ENCODE results near the gene ARHGAP9.

The ARHGAP9 gene

GRCh38 chr12:57477710-57478681, 1.7 kb downstream of the ARHGAP9 start:
- Histone ChIP-seq H3K27me3 (replicated peaks; ENCODE audit: insufficient read depth, low read length) (no peaks in the 10 kb centered on the region), H3K4me3 (ENCODE audit: low read length) (no peak overlapping the region), H2AFZ (ENCODE audit: low read length) (0 out of 2 replicates have a peak overlapping the region, but pooled peaks have one; percentile 19), H3K9me2 (replicated peaks; ENCODE audit: insufficient read depth, low read length) (no peaks in the 10 kb centered on the region), H3K27ac (ENCODE audit: low read length) (no peak overlapping the region), H3K9ac (ENCODE audit: low read length) (no peak overlapping the region), H3K79me2 (ENCODE audit: low read length) (no peaks in the 10 kb centered on the region), H4K20me1 (ENCODE audit: insufficient read depth, low read length) (no peaks in the 10 kb centered on the region), H3F3A (ENCODE audit: insufficient read depth, low read length) (no peaks in the 10 kb centered on the region), H3K9me3 (replicated peaks; ENCODE audit: insufficient read depth, low read length) (no peaks in the 10 kb centered on the region), H3K4me2 (ENCODE audit: low read depth, low read length) (no peak overlapping the region), H3K4me1 (ENCODE audit: low read length) (peaks cover 8% of the 10 kb centered on the region; the same call in 1 of the 2 replicates), H3K36me3 (replicated peaks; ENCODE audit: insufficient read depth, low read length) (no peaks in the 10 kb centered on the region)
- TF ChIP-seq EZH2phosphoT487 (IDR thresholded peaks at IDR 0.05; ENCODE audit: low read length) (no peak), EZH2 (optimal IDR thresholded peaks at IDR 0.05; ENCODE audit: low read depth, low read length) (no peak), CTCF (IDR thresholded peaks at IDR 0.05; ENCODE audit: low read length) (no peak)
- DNase-seq: no peak

DNA sequence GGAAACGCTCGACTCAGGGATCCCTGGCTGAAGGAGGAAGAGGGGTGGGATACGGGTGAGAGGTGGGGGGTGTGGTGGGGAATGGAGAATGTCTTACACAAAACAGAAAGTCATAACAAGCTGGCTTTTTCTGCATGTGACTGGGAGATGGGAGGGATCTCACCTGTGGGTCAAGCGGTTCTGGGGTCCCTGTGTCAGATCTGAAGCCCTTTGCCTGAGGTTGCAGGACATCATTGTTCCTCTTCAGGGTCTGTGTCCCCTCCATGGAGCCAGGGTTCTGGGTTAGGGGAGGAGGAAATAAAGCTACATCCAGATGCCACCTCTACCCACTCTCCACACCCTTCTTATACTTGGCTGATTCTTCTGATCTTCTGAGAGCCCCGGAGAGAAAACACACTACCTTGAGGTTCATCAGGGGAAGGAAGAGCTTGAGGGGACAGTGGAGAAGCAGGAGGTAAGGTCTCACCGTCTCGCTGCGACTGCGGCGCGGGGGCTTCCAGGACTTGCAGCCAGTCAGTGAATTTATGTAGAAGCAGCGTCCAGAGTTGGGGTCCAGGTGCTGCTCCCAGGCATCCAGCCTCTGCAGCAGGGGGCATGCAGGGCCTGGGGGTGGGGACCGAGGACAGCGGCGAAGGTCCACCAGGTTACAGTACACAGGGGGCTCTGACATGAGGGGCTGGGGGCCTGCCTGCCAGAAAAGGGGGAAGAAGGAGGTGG, 2.5 kb downstream of the ARHGAP9 start:
- Histone ChIP-seq H3K79me2 (ENCODE audit: low read length) (no peaks in the 10 kb centered on the region), H3F3A (ENCODE audit: insufficient read depth, low read length) (no peaks in the 10 kb centered on the region), H3K27me3 (replicated peaks; ENCODE audit: insufficient read depth, low read length) (no peaks in the 10 kb centered on the region), H3K9me3 (replicated peaks; ENCODE audit: insufficient read depth, low read length) (no peaks in the 10 kb centered on the region), H3K4me1 (ENCODE audit: low read length) (peaks cover 8% of the 10 kb centered on the region; the same call in 1 of the 2 replicates), H4K20me1 (ENCODE audit: insufficient read depth, low read length) (no peaks in the 10 kb centered on the region), H3K36me3 (replicated peaks; ENCODE audit: insufficient read depth, low read length) (no peaks in the 10 kb centered on the region), H3K4me2 (ENCODE audit: low read depth, low read length) (no peak overlapping the region), H2AFZ (ENCODE audit: low read length) (no peak overlapping the region), H3K9me2 (replicated peaks; ENCODE audit: insufficient read depth, low read length) (no peaks in the 10 kb centered on the region), H3K9ac (ENCODE audit: low read length) (no peak overlapping the region), H3K27ac (ENCODE audit: low read length) (no peak overlapping the region), H3K4me3 (ENCODE audit: low read length) (no peak overlapping the region)
- DNase-seq: no peak
- TF ChIP-seq EZH2phosphoT487 (IDR thresholded peaks at IDR 0.05; ENCODE audit: low read length) (no peak), EZH2 (optimal IDR thresholded peaks at IDR 0.05; ENCODE audit: low read depth, low read length) (no peak), CTCF (IDR thresholded peaks at IDR 0.05; ENCODE audit: low read length) (no peak)

DNA sequence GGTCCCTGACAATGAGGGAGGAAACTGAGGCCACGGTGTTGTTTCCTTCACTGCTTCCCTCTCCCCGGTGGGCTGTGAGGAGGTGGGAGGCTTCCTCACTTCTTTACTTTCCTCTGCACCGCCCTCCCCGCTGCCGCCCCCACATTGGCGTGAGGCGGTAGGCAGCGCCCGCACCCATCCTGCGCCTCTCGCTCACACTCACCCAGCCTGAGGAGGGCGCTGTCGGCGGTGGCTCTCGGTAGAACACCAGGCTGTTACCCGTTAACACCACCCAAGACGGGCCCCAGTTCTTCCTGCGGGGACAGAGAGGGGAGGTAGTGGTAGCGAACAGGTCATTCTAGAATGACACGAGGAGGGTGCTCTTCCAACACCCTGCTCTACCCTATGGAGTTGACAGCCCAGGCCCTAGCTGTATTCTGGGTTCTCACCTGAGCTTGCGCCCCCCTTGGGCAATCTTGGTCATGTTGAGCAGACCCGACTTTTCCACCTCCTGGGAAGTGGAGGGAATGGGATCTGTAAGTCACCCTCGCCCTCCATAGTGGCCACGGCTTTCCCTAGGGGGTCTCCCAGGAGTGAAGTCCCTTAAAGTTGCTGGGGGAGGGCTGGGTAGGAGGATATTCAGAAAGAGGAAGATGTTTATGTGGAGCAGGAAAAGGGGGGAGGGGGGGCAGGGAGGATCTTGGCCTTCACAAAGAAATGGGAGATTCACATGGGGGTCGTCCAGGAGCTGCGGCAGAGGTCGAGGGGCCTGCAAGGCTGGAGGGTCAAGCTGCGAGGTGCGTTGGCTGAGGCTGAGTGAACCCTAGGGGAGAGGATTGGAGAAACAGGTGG, 3.3 kb downstream of the ARHGAP9 start:
- Histone ChIP-seq H2AFZ (ENCODE audit: low read length) (no peak overlapping the region), H3K4me1 (ENCODE audit: low read length) (peaks cover 8% of the 10 kb centered on the region; the same call in 1 of the 2 replicates), H3F3A (ENCODE audit: insufficient read depth, low read length) (no peaks in the 10 kb centered on the region), H3K9me3 (replicated peaks; ENCODE audit: insufficient read depth, low read length) (no peaks in the 10 kb centered on the region), H3K27me3 (replicated peaks; ENCODE audit: insufficient read depth, low read length) (no peaks in the 10 kb centered on the region), H3K4me2 (ENCODE audit: low read depth, low read length) (no peak overlapping the region), H3K9ac (ENCODE audit: low read length) (no peak overlapping the region), H3K79me2 (ENCODE audit: low read length) (no peaks in the 10 kb centered on the region), H4K20me1 (ENCODE audit: insufficient read depth, low read length) (no peaks in the 10 kb centered on the region), H3K36me3 (replicated peaks; ENCODE audit: insufficient read depth, low read length) (no peaks in the 10 kb centered on the region), H3K27ac (ENCODE audit: low read length) (no peak overlapping the region), H3K4me3 (ENCODE audit: low read length) (no peak overlapping the region), H3K9me2 (replicated peaks; ENCODE audit: insufficient read depth, low read length) (no peaks in the 10 kb centered on the region)
- TF ChIP-seq CTCF (IDR thresholded peaks at IDR 0.05; ENCODE audit: low read length) (no peak), EZH2 (optimal IDR thresholded peaks at IDR 0.05; ENCODE audit: low read depth, low read length) (no peak), EZH2phosphoT487 (IDR thresholded peaks at IDR 0.05; ENCODE audit: low read length) (no peak)
- DNase-seq: no peak

Measured in MM.1S (cell line).